ENCODE results near the gene RAB38.

The RAB38 gene

DNA sequence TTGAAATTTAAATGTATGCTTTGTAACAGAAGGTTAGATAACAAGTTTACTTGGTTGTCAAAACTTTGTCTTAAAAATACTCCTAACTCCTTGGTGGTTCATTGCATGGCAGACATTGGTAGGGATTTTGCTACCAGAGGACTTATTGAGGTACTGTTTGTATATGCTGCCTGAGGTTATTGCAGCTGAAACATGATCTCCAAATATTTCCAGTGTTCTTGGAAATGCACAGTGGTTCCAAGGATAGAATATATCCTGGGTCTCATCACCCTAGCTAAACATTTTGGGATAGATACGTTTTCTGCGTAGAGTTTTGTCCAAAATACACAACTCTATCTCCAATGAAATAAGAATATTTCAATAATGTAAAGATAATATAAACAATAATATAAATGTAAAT lies 109.2 kb downstream of the RAB38 start:
- no peak for DNase-seq (ENCODE audit: low read depth)
- TF ChIP-seq, protein P1, sequence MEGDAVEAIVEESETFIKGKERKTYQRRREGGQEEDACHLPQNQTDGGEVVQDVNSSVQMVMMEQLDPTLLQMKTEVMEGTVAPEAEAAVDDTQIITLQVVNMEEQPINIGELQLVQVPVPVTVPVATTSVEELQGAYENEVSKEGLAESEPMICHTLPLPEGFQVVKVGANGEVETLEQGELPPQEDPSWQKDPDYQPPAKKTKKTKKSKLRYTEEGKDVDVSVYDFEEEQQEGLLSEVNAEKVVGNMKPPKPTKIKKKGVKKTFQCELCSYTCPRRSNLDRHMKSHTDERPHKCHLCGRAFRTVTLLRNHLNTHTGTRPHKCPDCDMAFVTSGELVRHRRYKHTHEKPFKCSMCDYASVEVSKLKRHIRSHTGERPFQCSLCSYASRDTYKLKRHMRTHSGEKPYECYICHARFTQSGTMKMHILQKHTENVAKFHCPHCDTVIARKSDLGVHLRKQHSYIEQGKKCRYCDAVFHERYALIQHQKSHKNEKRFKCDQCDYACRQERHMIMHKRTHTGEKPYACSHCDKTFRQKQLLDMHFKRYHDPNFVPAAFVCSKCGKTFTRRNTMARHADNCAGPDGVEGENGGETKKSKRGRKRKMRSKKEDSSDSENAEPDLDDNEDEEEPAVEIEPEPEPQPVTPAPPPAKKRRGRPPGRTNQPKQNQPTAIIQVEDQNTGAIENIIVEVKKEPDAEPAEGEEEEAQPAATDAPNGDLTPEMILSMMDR (IDR thresholded peaks at IDR 0.05; ENCODE audit: low read depth, low read length, missing control alignments), result no peak
- H3K4me3 ChIP-seq (ENCODE audit: low read depth, low read length), result no peak overlapping the region

DNA sequence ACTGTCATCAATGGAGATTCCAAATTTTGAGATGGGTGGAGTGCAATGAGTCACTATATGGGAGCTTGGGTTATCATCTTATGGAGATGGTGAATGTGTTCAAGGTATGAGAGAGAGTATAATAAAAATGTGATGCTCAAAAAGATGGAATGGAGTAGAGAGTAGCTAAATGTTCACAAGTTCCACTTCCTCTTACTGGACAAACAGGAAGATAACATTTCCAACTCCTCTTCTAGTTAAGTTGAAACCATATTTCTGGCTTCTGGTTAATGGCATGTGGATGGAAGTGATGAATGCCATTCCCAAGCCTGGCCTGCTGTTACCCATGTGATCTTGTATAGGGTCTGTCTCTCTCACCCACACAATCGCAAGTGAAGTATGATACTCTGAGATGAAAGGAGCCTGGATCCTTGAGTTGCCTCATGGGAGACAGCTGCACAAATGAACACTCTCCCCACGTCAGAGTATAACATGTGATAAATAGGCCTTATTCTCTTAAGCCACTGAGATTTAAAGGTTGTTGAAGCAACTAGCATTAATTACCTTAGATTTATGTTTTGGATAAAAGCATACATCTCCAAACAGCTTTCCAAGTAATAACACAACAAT lies 111.0 kb downstream of the RAB38 start:
- DNase-seq (ENCODE audit: low read depth), result no peak
- TF ChIP-seq, protein P1 (IDR thresholded peaks at IDR 0.05; ENCODE audit: low read depth, low read length, missing control alignments), result no peak

More for the DNA sequence above, 111.0 kb downstream of the RAB38 start:
- H3K4me3 ChIP-seq (ENCODE audit: low read depth, low read length), result no peak overlapping the region

Measured in GM12864 (cell line).